ENCODE measurements around the gene CMTM4.
"Not testable (repeated sequence)": the region's sequence is repeated elsewhere in the genome, so short reads cannot be mapped to it uniquely, and the experiment has no call there.

Gene CMTM4

GRCh38 chr16:66617728-66618127 is 78.8 kb downstream of the CMTM4 start:
- in situ Hi-C loops (cut with MboI; ENCODE audit: low sequenced_read_pairs): no loop called here

GRCh38 chr16:66617010-66617434 is 79.5 kb downstream of the CMTM4 start:
- in situ Hi-C loops (cut with MboI; ENCODE audit: low sequenced_read_pairs): no loop called here

GRCh38 chr16:66616592-66616991 is 80.0 kb downstream of the CMTM4 start:
- in situ Hi-C loops (cut with MboI; ENCODE audit: low sequenced_read_pairs): no loop called here

- in situ Hi-C loops (cut with MboI; ENCODE audit: low sequenced_read_pairs): no loop called here
Measured at GRCh38 chr16:66616169-66616568, 80.4 kb downstream of the CMTM4 start.

- in situ Hi-C loops (cut with MboI; ENCODE audit: low sequenced_read_pairs): no loop called here
Measured at GRCh38 chr16:66614161-66614802, 82.3 kb downstream of the CMTM4 start.

GRCh38 chr16:66612422-66612821 is 84.1 kb downstream of the CMTM4 start:
- in situ Hi-C loops (cut with MboI; ENCODE audit: low sequenced_read_pairs): no loop called here

- in situ Hi-C loops (cut with MboI; ENCODE audit: low sequenced_read_pairs): not testable (repeated sequence)
Measured at GRCh38 chr16:66611911-66612310, 84.6 kb downstream of the CMTM4 start.

- in situ Hi-C loops (cut with MboI; ENCODE audit: low sequenced_read_pairs): no loop called here
Measured at GRCh38 chr16:66610111-66610820, 86.3 kb downstream of the CMTM4 start.

- in situ Hi-C loops (cut with MboI; ENCODE audit: low sequenced_read_pairs): no loop called here
Measured at GRCh38 chr16:66609139-66609510, 87.4 kb downstream of the CMTM4 start.

GRCh38 chr16:66608241-66609138 is 88.1 kb downstream of the CMTM4 start:
- in situ Hi-C loops (cut with MboI; ENCODE audit: low sequenced_read_pairs): no loop called here

- in situ Hi-C loops (cut with MboI; ENCODE audit: low sequenced_read_pairs): no loop called here
Measured at GRCh38 chr16:66605979-66606751, 90.4 kb downstream of the CMTM4 start.

- in situ Hi-C loops (cut with MboI; ENCODE audit: low sequenced_read_pairs): no loop called here
Measured at GRCh38 chr16:66605177-66605978, 91.2 kb downstream of the CMTM4 start.

GRCh38 chr16:66604376-66605176 is 92.0 kb downstream of the CMTM4 start, which contains the start of gene CMTM3:
Gene CMTM3 (plus strand): TSS chr16:66604704. CDS start chr16:66604806, 102 bp downstream.
- in situ Hi-C loops (cut with MboI; ENCODE audit: low sequenced_read_pairs): no loop called here

GRCh38 chr16:66603537-66604375 is 92.8 kb downstream of the CMTM4 start:
- in situ Hi-C loops (cut with MboI; ENCODE audit: low sequenced_read_pairs): no loop called here

- in situ Hi-C loops (cut with MboI; ENCODE audit: low sequenced_read_pairs): no loop called here
Measured at GRCh38 chr16:66601471-66601870, 95.1 kb downstream of the CMTM4 start.

GRCh38 chr16:66600477-66600876 is 96.1 kb downstream of the CMTM4 start:
- in situ Hi-C loops (cut with MboI; ENCODE audit: low sequenced_read_pairs): no loop called here

- in situ Hi-C loops (cut with MboI; ENCODE audit: low sequenced_read_pairs): loop anchor here (25.0 kb wide), 1 partner anchor 187 kb away; no protein-coding TSS in a partner anchor
Measured at GRCh38 chr16:66599726-66600125, 96.8 kb downstream of the CMTM4 start.

GRCh38 chr16:66598111-66598510 is 98.4 kb downstream of the CMTM4 start:
- in situ Hi-C loops (cut with MboI; ENCODE audit: low sequenced_read_pairs): loop anchor here (25.0 kb wide), 1 partner anchor 186 kb away; no protein-coding TSS in a partner anchor
